Activated CD4-positive, alpha-beta T cell treated with anti-CD3 and anti-CD28 coated beads, Interleukin-2, amount 50 U/mL, for 4 hours (primary cell): ENCODE results near the gene CDC42SE2.

Experiments used
- DNase-seq, 2 experiments: peaks; one replicate each; pipeline ENCODE4 v3.0.0-alpha.2; 2020

Gene CDC42SE2

GRCh38 chr5:131263648-131264450 is at the start of gene CDC42SE2:
Gene CDC42SE2, plus strand, starts transcription at chr5:131264053. Its CDS starts 95,441 bp downstream, at chr5:131359494.
- DNase-seq: peak; percentile 73 to 78

- no peak for DNase-seq
These were observed 49.1 kb upstream of the CDC42SE2 start for GRCh38 chr5:131214609-131215227.

- no peak for DNase-seq
These were observed 46.1 kb upstream of the CDC42SE2 start for GRCh38 chr5:131217791-131218190.

GRCh38 chr5:131218392-131218791 is 45.5 kb upstream of the CDC42SE2 start:
- DNase-seq: no peak

- DNase-seq: no peak
These were observed 43.3 kb upstream of the CDC42SE2 start for GRCh38 chr5:131220566-131220965.

- no peak for DNase-seq
These were observed 42.7 kb upstream of the CDC42SE2 start for GRCh38 chr5:131221008-131221703.

- no peak for DNase-seq
These were observed 42.0 kb upstream of the CDC42SE2 start for GRCh38 chr5:131221888-131222287.

GRCh38 chr5:131222731-131223130 is 41.1 kb upstream of the CDC42SE2 start:
- no peak for DNase-seq

GRCh38 chr5:131223751-131224386 is 40.0 kb upstream of the CDC42SE2 start:
- DNase-seq: no peak

GRCh38 chr5:131224387-131225201 is 39.3 kb upstream of the CDC42SE2 start:
- DNase-seq: no peak

- no peak for DNase-seq
These were observed 38.4 kb upstream of the CDC42SE2 start for GRCh38 chr5:131225282-131225974.

GRCh38 chr5:131226899-131227298 is 37.0 kb upstream of the CDC42SE2 start:
- DNase-seq: no peak

- no peak for DNase-seq
These were observed 35.2 kb upstream of the CDC42SE2 start for GRCh38 chr5:131228646-131229045.

GRCh38 chr5:131229623-131230022 is 34.2 kb upstream of the CDC42SE2 start:
- DNase-seq: no peak

- DNase-seq: no peak
These were observed 33.4 kb upstream of the CDC42SE2 start for GRCh38 chr5:131230406-131230805.

- DNase-seq: no peak
These were observed 24.2 kb upstream of the CDC42SE2 start for GRCh38 chr5:131239686-131240085.

GRCh38 chr5:131242728-131243255 is 21.1 kb upstream of the CDC42SE2 start:
- DNase-seq: no peak

- DNase-seq: no peak
These were observed 18.5 kb upstream of the CDC42SE2 start for GRCh38 chr5:131245312-131245711.

GRCh38 chr5:131245948-131246347 is 17.9 kb upstream of the CDC42SE2 start:
- no peak for DNase-seq

- DNase-seq: no peak
These were observed 17.3 kb upstream of the CDC42SE2 start for GRCh38 chr5:131246504-131246903.

- no peak for DNase-seq
These were observed 12.9 kb upstream of the CDC42SE2 start for GRCh38 chr5:131250751-131251475.
